ENCODE measurements around the gene ZSCAN16. TPM values are rescaled to one million over a fixed set of nuclear protein-coding genes. Genes with fewer than 3 reads are reported as not detected.

Gene ZSCAN16
- total RNA-seq, 1 donor from 2014 or later = 1.2 TPM

DNA sequence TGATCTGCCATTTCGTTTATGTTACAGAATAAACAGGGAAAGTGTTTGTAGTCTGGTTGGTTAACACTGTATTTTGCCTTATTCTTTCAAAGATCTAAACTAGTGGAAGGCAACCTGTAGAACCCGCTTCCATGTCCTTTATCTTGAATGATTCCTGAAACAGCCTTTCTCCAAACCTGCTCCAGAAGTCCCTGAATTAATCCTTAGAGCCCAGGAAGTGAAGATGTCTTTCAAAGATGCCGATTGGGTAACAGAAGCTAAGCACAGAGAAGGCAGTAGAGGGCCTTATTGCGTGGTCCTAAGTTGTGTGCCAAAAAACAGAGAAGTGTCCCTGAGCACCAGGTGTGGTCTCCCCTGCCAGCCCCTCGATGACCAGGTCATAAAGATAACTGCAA lies 19.2 kb upstream of the ZSCAN16 start:
- DNase-seq (ENCODE audit: extremely low spot score in 2 of 2) = no peak
- no peaks in the 10 kb centered on the region for H3K27me3 ChIP-seq
- TF ChIP-seq POLR2AphosphoS5 (IDR thresholded peaks at IDR 0.05; ENCODE audit: insufficient read depth in 1 of 2, low read depth in 1 of 2) (no peak), POLR2A (IDR thresholded peaks at IDR 0.05) (no peak)
- TF ChIP-seq, protein P1, sequence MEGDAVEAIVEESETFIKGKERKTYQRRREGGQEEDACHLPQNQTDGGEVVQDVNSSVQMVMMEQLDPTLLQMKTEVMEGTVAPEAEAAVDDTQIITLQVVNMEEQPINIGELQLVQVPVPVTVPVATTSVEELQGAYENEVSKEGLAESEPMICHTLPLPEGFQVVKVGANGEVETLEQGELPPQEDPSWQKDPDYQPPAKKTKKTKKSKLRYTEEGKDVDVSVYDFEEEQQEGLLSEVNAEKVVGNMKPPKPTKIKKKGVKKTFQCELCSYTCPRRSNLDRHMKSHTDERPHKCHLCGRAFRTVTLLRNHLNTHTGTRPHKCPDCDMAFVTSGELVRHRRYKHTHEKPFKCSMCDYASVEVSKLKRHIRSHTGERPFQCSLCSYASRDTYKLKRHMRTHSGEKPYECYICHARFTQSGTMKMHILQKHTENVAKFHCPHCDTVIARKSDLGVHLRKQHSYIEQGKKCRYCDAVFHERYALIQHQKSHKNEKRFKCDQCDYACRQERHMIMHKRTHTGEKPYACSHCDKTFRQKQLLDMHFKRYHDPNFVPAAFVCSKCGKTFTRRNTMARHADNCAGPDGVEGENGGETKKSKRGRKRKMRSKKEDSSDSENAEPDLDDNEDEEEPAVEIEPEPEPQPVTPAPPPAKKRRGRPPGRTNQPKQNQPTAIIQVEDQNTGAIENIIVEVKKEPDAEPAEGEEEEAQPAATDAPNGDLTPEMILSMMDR (IDR thresholded peaks at IDR 0.05) = no peak
- H3K36me3 ChIP-seq = no peaks in the 10 kb centered on the region
- H3K4me3 ChIP-seq = peak overlapping the region; percentile 69 to 91
- H3K27ac ChIP-seq = peak overlapping the region; percentile 84
- intact Hi-C loops (cut with DNase I) = no loop called here
- peaks cover 6% of the 10 kb centered on the region for H3K4me1 ChIP-seq
- no peaks in the 10 kb centered on the region for H3K9me3 ChIP-seq

DNA sequence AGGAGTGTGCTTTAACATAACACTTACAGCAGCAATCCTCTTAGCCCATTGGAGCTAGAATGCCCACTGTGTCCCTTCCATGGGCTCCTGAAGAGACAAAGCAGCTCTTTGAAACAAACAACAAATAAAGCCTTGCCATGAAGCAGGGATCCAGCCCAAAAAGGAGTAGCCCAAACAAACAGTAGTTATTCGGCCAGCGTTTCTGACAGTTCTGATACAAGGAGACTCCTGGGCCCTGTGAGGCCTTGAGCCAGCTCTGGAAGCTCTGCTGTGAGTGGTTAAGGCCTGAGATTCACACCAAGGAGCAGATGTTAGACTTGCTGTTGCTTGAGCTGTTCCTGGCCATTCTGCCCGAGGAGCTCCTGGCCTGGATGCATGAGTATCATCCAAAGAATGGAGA lies 16.9 kb upstream of the ZSCAN16 start:
- Histone ChIP-seq H3K27ac (no peak overlapping the region), H3K4me1 (peaks cover 6% of the 10 kb centered on the region), H3K9me3 (no peaks in the 10 kb centered on the region), H3K27me3 (no peaks in the 10 kb centered on the region), H3K36me3 (no peaks in the 10 kb centered on the region), H3K4me3 (no peak overlapping the region)
- TF ChIP-seq, protein P1 (IDR thresholded peaks at IDR 0.05) = no peak
- TF ChIP-seq POLR2AphosphoS5 (IDR thresholded peaks at IDR 0.05; ENCODE audit: insufficient read depth in 1 of 2, low read depth in 1 of 2) (no peak), POLR2A (IDR thresholded peaks at IDR 0.05) (no peak)
- DNase-seq (ENCODE audit: extremely low spot score in 2 of 2) = no peak
- intact Hi-C loops (cut with DNase I) = no loop called here

DNA sequence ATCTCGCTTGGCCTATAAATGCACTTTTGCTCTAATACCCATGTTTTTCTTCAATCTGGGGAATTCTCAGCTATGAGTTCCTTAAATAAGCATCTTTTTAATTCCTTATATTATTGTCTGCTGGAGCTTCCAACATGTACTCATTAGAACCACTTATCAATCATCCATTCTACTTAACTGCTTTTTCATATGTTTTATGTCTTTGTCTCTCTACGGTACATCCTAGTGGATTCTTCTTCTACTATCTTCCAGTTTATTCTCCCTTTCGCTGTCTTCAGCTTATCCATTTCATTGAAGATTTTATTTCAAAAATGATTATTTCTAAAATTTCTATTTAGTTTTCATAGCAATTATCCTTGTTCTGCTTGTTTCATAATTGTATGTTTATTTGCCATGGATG lies 12.4 kb upstream of the ZSCAN16 start:
- DNase-seq (ENCODE audit: extremely low spot score in 2 of 2) = no peak
- H3K27me3 ChIP-seq = no peaks in the 10 kb centered on the region
- H3K4me1 ChIP-seq = no peaks in the 10 kb centered on the region
- H3K27ac ChIP-seq = no peak overlapping the region
- H3K36me3 ChIP-seq = peaks cover 0 to 5% of the 10 kb centered on the region in 2 donors
- H3K9me3 ChIP-seq = no peaks in the 10 kb centered on the region
- no peak overlapping the region for H3K4me3 ChIP-seq
- TF ChIP-seq POLR2AphosphoS5 (IDR thresholded peaks at IDR 0.05; ENCODE audit: insufficient read depth in 1 of 2, low read depth in 1 of 2) = no peak
- TF ChIP-seq, protein P1 (IDR thresholded peaks at IDR 0.05) = no peak
- TF ChIP-seq POLR2A (IDR thresholded peaks at IDR 0.05) = no peak
- intact Hi-C loops (cut with DNase I) = no loop called here

DNA sequence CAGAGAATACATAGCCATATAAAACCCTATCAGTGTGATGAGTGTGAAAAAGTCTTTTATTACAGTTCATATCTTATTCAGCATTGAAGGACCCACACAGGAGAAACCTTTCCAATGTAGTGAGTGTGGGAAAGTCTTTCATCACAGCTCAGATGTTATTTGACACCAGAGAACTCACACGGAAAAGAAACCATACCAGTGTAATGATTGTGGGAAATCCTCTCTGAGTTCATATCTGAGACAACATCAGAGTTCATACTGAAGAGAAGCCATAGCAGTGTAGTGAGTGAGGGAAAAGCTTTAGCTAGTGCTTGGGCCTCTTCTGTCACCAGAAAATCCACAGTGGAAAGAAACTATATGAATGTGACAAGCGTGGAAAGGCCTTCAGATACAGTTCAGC lies 8.6 kb upstream of the ZSCAN16 start:
- H3K4me3 ChIP-seq = no peak overlapping the region
- DNase-seq (ENCODE audit: extremely low spot score in 2 of 2) = no peak
- H3K27me3 ChIP-seq = no peaks in the 10 kb centered on the region
- no peaks in the 10 kb centered on the region for H3K4me1 ChIP-seq
- peaks cover 0 to 13% of the 10 kb centered on the region in 2 donors for H3K36me3 ChIP-seq
- intact Hi-C loops (cut with DNase I) = no loop called here
- H3K27ac ChIP-seq = no peak overlapping the region
- TF ChIP-seq, protein P1 (IDR thresholded peaks at IDR 0.05) = no peak
- TF ChIP-seq POLR2A (IDR thresholded peaks at IDR 0.05) = no peak
- no peak for TF ChIP-seq POLR2AphosphoS5 (IDR thresholded peaks at IDR 0.05; ENCODE audit: insufficient read depth in 1 of 2, low read depth in 1 of 2)
- H3K9me3 ChIP-seq = no peaks in the 10 kb centered on the region

DNA sequence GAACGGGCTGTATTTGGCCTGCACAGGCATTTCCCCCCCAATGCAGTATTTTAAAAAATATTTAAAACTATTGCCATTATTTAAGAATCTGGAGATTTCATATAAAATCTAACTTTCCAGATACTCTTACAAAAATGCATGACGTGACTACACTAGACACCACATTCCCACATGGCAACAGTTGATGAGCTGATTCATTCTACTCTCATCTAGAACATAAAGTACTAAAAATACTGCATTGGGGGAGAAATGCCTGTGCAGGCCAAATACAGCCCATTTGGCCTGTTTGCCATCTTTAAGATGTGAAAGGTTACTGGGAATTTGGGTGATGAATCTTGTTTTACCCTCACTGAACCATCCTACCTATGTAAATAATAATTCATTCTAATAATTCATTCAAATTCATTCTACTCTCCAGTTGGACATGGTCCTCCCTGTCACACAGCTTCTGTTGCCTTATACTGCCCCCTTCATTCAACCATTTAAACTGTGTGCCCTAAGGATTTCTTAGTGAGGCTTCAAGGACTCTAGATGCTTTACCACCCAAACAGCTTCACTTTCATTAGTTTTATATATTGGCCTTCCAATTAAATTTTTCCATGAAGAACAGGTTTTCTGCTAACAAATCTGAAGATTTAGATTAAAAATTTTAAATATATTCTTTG lies 6.9 kb upstream of the ZSCAN16 start:
- no peak for TF ChIP-seq POLR2A (IDR thresholded peaks at IDR 0.05)
- TF ChIP-seq POLR2AphosphoS5 (IDR thresholded peaks at IDR 0.05; ENCODE audit: insufficient read depth in 1 of 2, low read depth in 1 of 2) = no peak
- TF ChIP-seq, protein P1 (IDR thresholded peaks at IDR 0.05) = no peak
- Histone ChIP-seq H3K27me3 (no peaks in the 10 kb centered on the region), H3K27ac (no peak overlapping the region), H3K36me3 (peaks cover 0 to 25% of the 10 kb centered on the region in 2 donors), H3K9me3 (no peaks in the 10 kb centered on the region), H3K4me3 (no peak overlapping the region), H3K4me1 (no peaks in the 10 kb centered on the region)
- intact Hi-C loops (cut with DNase I) = no loop called here
- no peak for DNase-seq (ENCODE audit: extremely low spot score in 2 of 2)
